GM12878 (cell line): Measurements from ENCODE around the gene ERVMER34-1. TPM values are rescaled to one million over a fixed set of nuclear protein-coding genes. Genes with fewer than 3 reads are reported as not detected.
A peak's percentile ranks its signal among the peaks of the same experiment; 100 is the strongest.

Experiments used
- ATAC-seq: fragments of 200-7000 bp; cut with Tn5 transposase; 3 replicates; pipeline ENCODE4 v1.9.1; 2020; ENCODE audit warnings: mild to moderate bottlenecking, moderate library complexity
- BruUV-seq: library from RNA; stranded (reverse); fragments of 400-500 nt; replicated peaks from 2 replicates; lab custom pipeline; 2021; lab: Mats Ljungman, UMichigan
- CTCF ChIA-PET: fragments of 300-600 bp; sonication (Branson Sonifier 250); formaldehyde crosslinking; extraction: SDS; loops from one replicate; lab custom pipeline; 2021; ENCODE audit warnings: inconsistent platforms; lab: Yijun Ruan, JAX
- POLR2A ChIA-PET: fragments of 350-600 bp; formaldehyde crosslinking; extraction: SDS; loops from one replicate; lab custom pipeline; 2021; ENCODE audit warnings: inconsistent platforms; lab: Charles Lee
- RAD21 ChIA-PET: fragments of 300-600 bp; sonication (Branson Sonifier 250); formaldehyde crosslinking; loops from one replicate; lab custom pipeline; 2023; ENCODE audit warnings: antibody characterized with exemption; ENCODE audit not compliant: unreplicated experiment; lab: Charles Lee
- SMC1A ChIA-PET: fragments of 300-600 bp; sonication (Branson Sonifier 250); formaldehyde crosslinking; loops from one replicate; lab custom pipeline; 2023; ENCODE audit not compliant: unreplicated experiment, uncharacterized antibody; lab: Charles Lee
- DNase-seq: peaks from one replicate; pipeline ENCODE4 v3.0.0-alpha.2; 2011; ENCODE audit warnings: low read depth, low spot score
- FAIRE-seq: peaks from 3 replicates; lab custom pipeline; 2011; peaks lifted over from hg19 to GRCh38; lab: Jason Lieb, UNC
- H2AFZ ChIP-seq: 2 replicates; pipeline ENCODE4 v1.6.0; 2011; ENCODE audit warnings: low read depth, low read length, control low read depth; ENCODE audit not compliant: control insufficient read depth
- H3K27ac ChIP-seq: 2 replicates; pipeline ENCODE4 v1.5.1; 2011; ENCODE audit warnings: control low read depth; ENCODE audit not compliant: control insufficient read depth, insufficient read depth
- H3K27me3 ChIP-seq, 2 experiments: replicated peaks in 1 of 2; 2 replicates each; pipeline versions ENCODE4 v1.6.0 to v1.6.1; 2011; ENCODE audit warnings: low read length in 1 of 2; ENCODE audit not compliant: control insufficient read depth in 2 of 2, insufficient read depth in 2 of 2
- H3K36me3 ChIP-seq, 2 experiments: 2 replicates each; pipeline ENCODE4 v1.5.1; 2011; ENCODE audit warnings: low read length in 1 of 2; ENCODE audit not compliant: control insufficient read depth in 2 of 2, insufficient read depth in 2 of 2
- H3K4me1 ChIP-seq: 2 replicates; pipeline ENCODE4 v1.6.1; 2011; ENCODE audit warnings: mild to moderate bottlenecking, low read length, moderate library complexity, mixed read lengths; ENCODE audit not compliant: control insufficient read depth, insufficient read depth
- H3K4me2 ChIP-seq: 2 replicates; pipeline ENCODE4 v1.6.0; 2011; ENCODE audit warnings: control low read depth; ENCODE audit not compliant: control insufficient read depth, insufficient read depth
- H3K4me3 ChIP-seq: fragments of 200-600 bp; sonication (generic); 2 replicates; pipeline ENCODE4 v1.5.1; 2016
- H3K79me2 ChIP-seq: 2 replicates; pipeline ENCODE4 v1.6.0; 2011; ENCODE audit warnings: low read length; ENCODE audit not compliant: control insufficient read depth, insufficient read depth
- H3K9ac ChIP-seq: 2 replicates; pipeline ENCODE4 v1.8.0; 2011; ENCODE audit warnings: low read length, control low read depth, mixed read lengths; ENCODE audit not compliant: control insufficient read depth, insufficient read depth
- H3K9me3 ChIP-seq: replicated peaks from 3 replicates; pipeline ENCODE4 v1.5.1; 2011; ENCODE audit warnings: mild to moderate bottlenecking, low read length; ENCODE audit not compliant: control insufficient read depth, insufficient read depth
- H4K20me1 ChIP-seq: 2 replicates; pipeline ENCODE4 v1.6.0; 2011; ENCODE audit not compliant: control insufficient read depth, insufficient read depth
- CBX5 ChIP-seq: sonication (generic); IDR thresholded peaks from 2 replicates; pipeline ENCODE4 v1.6.1; 2016; ENCODE audit warnings: low read depth, moderate library complexity, mild to moderate bottlenecking, inconsistent platforms
- KAT2A ChIP-seq: conservative IDR thresholded peaks from 2 replicates; pipeline ENCODE4 v1.6.1; 2011; ENCODE audit warnings: low read depth, low read length; ENCODE audit not compliant: control insufficient read depth
- RAD21 ChIP-seq: IDR thresholded peaks from 2 replicates; pipeline ENCODE4 v1.6.1; 2011; ENCODE audit warnings: mild to moderate bottlenecking, low read depth, low read length, moderate library complexity; ENCODE audit not compliant: insufficient read depth
- SRF ChIP-seq, 2 experiments: IDR thresholded peaks; 2 replicates each; pipeline ENCODE4 v1.6.1; 2011; ENCODE audit warnings: low read depth in 2 of 2, low read length in 2 of 2, mild to moderate bottlenecking in 1 of 2, moderate library complexity in 1 of 2
- in situ Hi-C: fragments of 300-500 bp; cut with MboI; formaldehyde crosslinking; loops from 9 replicates; pipeline ENCODE4 v1.14.3; 2018; ENCODE audit warnings: mixed read lengths
- intact Hi-C: fragments of 100-400 bp; cut with micrococcal nuclease; formaldehyde crosslinking; loops from one replicate; pipeline ENCODE4 v1.14.2; 2022; ENCODE audit not compliant: unreplicated experiment
- microRNA-seq: library from miRNA; unstranded; fragments of <30 nt; microRNA quantifications from one replicate; pipeline ENCODE4, GENCODE V29; 2018
- polyA plus RNA-seq, 11 experiments: library from polyadenylated mRNA; depleted of rRNA in 4 of 11; unstranded in 6 of 11; stranded (reverse) in 5 of 11; fragments of >200 nt; fragmentation: Nextera tagmentation in 4 of 11; fragmentation: Illumina TruSeq in 1 of 11; extraction: Ambion mirVana in 4 of 11; extraction: Trizol in 1 of 11; gene quantifications; 1 replicate in 1 of 11; 2 replicates in 10 of 11; pipeline versions ENCODE4 v1.2.1 to v1.2.3, GENCODE V29; 2011 to 2016; ENCODE audit warnings: inconsistent platforms in 2 of 11, missing spikeins in 2 of 11, low read depth in 1 of 11
- small RNA-seq: library from RNA; depleted of rRNA; stranded (forward); fragments of <200 nt; gene quantifications from one replicate; pipeline ENCODE3, GENCODE V24; 2014
- total RNA-seq, 4 experiments: library from RNA; depleted of rRNA in 3 of 4; stranded (reverse); fragments of >200 nt in 3 of 4; fragmentation: Illumina TruSeq in 1 of 4; extraction: Trizol in 1 of 4; gene quantifications; 2 replicates each; pipeline versions ENCODE4 v1.2.1 to v1.2.3, GENCODE V29; 2013 to 2021

ERVMER34-1 gene
- total and polyA plus RNA-seq, 10 of the 15 experiments (the other 5 are each of a cell fraction or from before 2014, with no cell fraction given): not detected

- ATAC-seq (no peak), FAIRE-seq (no peak)
- no TSS peak for BruUV-seq
Measured at GRCh38 chr4:52693492-52693891, 57.7 kb downstream of the ERVMER34-1 start.

More at GRCh38 chr4:52693492-52693891, 57.7 kb downstream of the ERVMER34-1 start:
- Histone ChIP-seq H3K36me3 (no peaks in the 10 kb centered on the region), H3K27ac (no peak overlapping the region), H3K4me1 (no peaks in the 10 kb centered on the region), H2AFZ (no peak overlapping the region), H3K4me2 (no peak overlapping the region), H4K20me1 (no peaks in the 10 kb centered on the region), H3K4me3 (no peak overlapping the region), H3K9me3 (no peaks in the 10 kb centered on the region; the same call in 1 of the 3 replicates), H3K27me3 (no peaks in the 10 kb centered on the region), H3K9ac (no peak overlapping the region), H3K79me2 (no peaks in the 10 kb centered on the region)
- ChIA-PET POLR2A (no interaction called here), RAD21 (no interaction called here), SMC1A (no interaction called here), CTCF (no interaction called here)
- no peak for TF ChIP-seq RAD21
- TF ChIP-seq KAT2A: no peak
- TF ChIP-seq SRF (IDR thresholded peaks at IDR 0.05; ENCODE audit: low read depth in 2 of 2, low read length in 2 of 2): no peak
- peak; percentile 88; the same call in 1 of the 2 replicates for TF ChIP-seq CBX5
- intact Hi-C loops: no loop called here
- no peak for DNase-seq
- in situ Hi-C loops: no loop called here

Small RNA genes within 50 kb of the gene (microRNA-seq; reads per million reads assigned to microRNA genes)
- 5.1 reads per million, percentile 30 among the genes with 10 or more reads in this experiment for gene MIR4449

Small RNA genes within 50 kb of the gene (small RNA-seq; reads per million reads assigned to genes)
- gene MIR4449 (5.3 reads per million, percentile 89 among the genes with 10 or more reads in this experiment), gene RF00019 (not detected), gene RF00568 (not detected), gene SNORA26 (65.5 reads per million, percentile 99 among the genes with 10 or more reads in this experiment)

Other genes with a start within 250 kb of the ERVMER34-1 start
- gene USP46, start 92.1 kb downstream of the ERVMER34-1 start, total RNA-seq (2014; rRNA removed): 6.7 and 8.4 TPM in 2 replicates
- gene USP46, start 92.1 kb downstream of the ERVMER34-1 start, total RNA-seq (2014; rRNA removed; fragmentation: Illumina TruSeq; extraction: Trizol): 10.4 and 11.6 TPM in 2 replicates
- gene USP46, start 92.1 kb downstream of the ERVMER34-1 start, total RNA-seq (2021): 18.8 and 20.1 TPM in 2 replicates
- 12.4 and 15.6 TPM in 2 replicates for gene USP46, start 92.1 kb downstream of the ERVMER34-1 start, polyA plus RNA-seq (2011; rRNA removed)
- 14.5 and 14.7 TPM in 2 replicates for gene USP46, start 92.1 kb downstream of the ERVMER34-1 start, polyA plus RNA-seq (2014; fragmentation: Illumina TruSeq; extraction: Trizol)
- 1 to 10 TPM; 5.3 TPM for gene USP46, start 92.1 kb downstream of the ERVMER34-1 start, polyA plus RNA-seq (2014; fragmentation: Nextera tagmentation; extraction: Ambion mirVana)
- gene USP46, start 92.1 kb downstream of the ERVMER34-1 start, polyA plus RNA-seq (2014; rRNA removed): 7.6 and 8.7 TPM in 2 replicates
- gene USP46, start 92.1 kb downstream of the ERVMER34-1 start, polyA plus RNA-seq (2016; fragmentation: Nextera tagmentation; extraction: Ambion mirVana): 10 to 100 TPM; 13.1 to 13.2 TPM
- gene RASL11B, start 110.9 kb upstream of the ERVMER34-1 start, total RNA-seq (2014; rRNA removed): 0.06 TPM in 1 of 2 replicates, not detected in the other
- not detected in 2 replicates for gene RASL11B, start 110.9 kb upstream of the ERVMER34-1 start, total RNA-seq (2014; rRNA removed; fragmentation: Illumina TruSeq; extraction: Trizol)
- not detected in 2 replicates for gene RASL11B, start 110.9 kb upstream of the ERVMER34-1 start, total RNA-seq (2021)
- not detected in 2 replicates for gene RASL11B, start 110.9 kb upstream of the ERVMER34-1 start, polyA plus RNA-seq (2011; rRNA removed)
- gene RASL11B, start 110.9 kb upstream of the ERVMER34-1 start, polyA plus RNA-seq (2014; fragmentation: Illumina TruSeq; extraction: Trizol): 0.21 TPM in 1 of 2 replicates, not detected in the other
- under 1 TPM in 1 of 2 experiments, not detected in 1; 0.08 TPM for gene RASL11B, start 110.9 kb upstream of the ERVMER34-1 start, polyA plus RNA-seq (2014; fragmentation: Nextera tagmentation; extraction: Ambion mirVana)
- gene RASL11B, start 110.9 kb upstream of the ERVMER34-1 start, polyA plus RNA-seq (2014; rRNA removed): 0.06 and 0.19 TPM in 2 replicates
- gene RASL11B, start 110.9 kb upstream of the ERVMER34-1 start, polyA plus RNA-seq (2016; fragmentation: Nextera tagmentation; extraction: Ambion mirVana): under 1 TPM; 0.19 to 0.45 TPM